ENCODE results near the gene PLA2G12A.

DNA sequence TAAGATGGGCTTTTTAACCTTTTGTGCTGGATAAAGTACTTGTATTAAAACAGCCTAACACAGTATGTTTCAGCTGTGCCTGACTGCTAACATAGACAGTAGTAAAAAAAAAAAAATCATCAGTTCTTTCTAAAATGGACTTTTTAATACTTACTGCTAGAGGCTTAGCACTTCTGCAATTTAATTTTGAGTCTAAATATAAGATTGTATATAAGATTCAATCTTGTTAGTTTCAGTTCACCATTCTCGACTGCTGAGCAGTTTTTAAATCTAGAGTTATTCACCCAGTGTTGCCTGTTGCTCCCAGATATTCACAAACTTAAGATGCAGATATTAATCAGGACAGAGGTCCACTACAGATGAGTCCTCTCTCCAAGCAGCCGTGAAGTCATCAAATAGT is 6.8 kb downstream of the PLA2G12A start:
- no peak for TF ChIP-seq POLR2AphosphoS5 (IDR thresholded peaks at IDR 0.05; ENCODE audit: low read depth, low read length)
- no peak for TF ChIP-seq TAF1 (IDR thresholded peaks at IDR 0.05; ENCODE audit: borderline replicate concordance, insufficient read depth, low read length)

Data from PFSK-1 (cell line).